CD4-positive, alpha-beta T cell treated with Interleukin-17A for 4 hours (primary cell): Measurements from ENCODE around the gene QSOX2.
A peak's percentile ranks its signal among the peaks of the same experiment; 100 is the strongest.

Experiments
- DNase-seq: peaks from one replicate; pipeline ENCODE4 v3.0.0-alpha.2; 2020; ENCODE audit warnings: mixed read lengths

The QSOX2 gene

GRCh38 chr9:136219276-136219675, 26.3 kb downstream of the QSOX2 start:
- DNase-seq, result no peak

GRCh38 chr9:136218673-136219072, 26.9 kb downstream of the QSOX2 start:
- DNase-seq, result no peak

- no peak for DNase-seq
Observed at GRCh38 chr9:136218271-136218670, 27.3 kb downstream of the QSOX2 start.

GRCh38 chr9:136216541-136217244, 28.9 kb downstream of the QSOX2 start:
- no peak for DNase-seq

- DNase-seq, result no peak
Observed at GRCh38 chr9:136213733-136214132, 31.9 kb downstream of the QSOX2 start.

GRCh38 chr9:136212345-136212950, 33.2 kb downstream of the QSOX2 start:
- DNase-seq, result no peak

GRCh38 chr9:136211441-136212344, 33.9 kb downstream of the QSOX2 start:
- no peak for DNase-seq

- no peak for DNase-seq
Observed at GRCh38 chr9:136211006-136211405, 34.6 kb downstream of the QSOX2 start.

GRCh38 chr9:136210276-136210675, 35.3 kb downstream of the QSOX2 start:
- DNase-seq, result no peak

- no peak for DNase-seq
Observed at GRCh38 chr9:136209786-136210185, 35.8 kb downstream of the QSOX2 start.

GRCh38 chr9:136209232-136209631, 36.4 kb downstream of the QSOX2 start:
- DNase-seq, result no peak

- DNase-seq, result no peak
Observed at GRCh38 chr9:136208675-136209074, 36.9 kb downstream of the QSOX2 start.

GRCh38 chr9:136207616-136208015, 38.0 kb downstream of the QSOX2 start:
- DNase-seq, result no peak

- no peak for DNase-seq
Observed at GRCh38 chr9:136206602-136207275, 38.9 kb downstream of the QSOX2 start.

GRCh38 chr9:136205707-136205992, 40.0 kb downstream of the QSOX2 start:
- DNase-seq, result no peak

GRCh38 chr9:136204838-136205706, 40.5 kb downstream of the QSOX2 start, which contains the start of gene LHX3:
Gene LHX3 (minus strand): TSS chr9:136205128. CDS start chr9:136205012, 116 bp downstream.
- DNase-seq, result peak; percentile 26

- DNase-seq, result no peak
Observed at GRCh38 chr9:136204145-136204805, 41.3 kb downstream of the QSOX2 start.

- no peak for DNase-seq
Observed at GRCh38 chr9:136203408-136204144, 42.0 kb downstream of the QSOX2 start.

GRCh38 chr9:136202454-136203407, 42.9 kb downstream of the QSOX2 start:
- no peak for DNase-seq
